Lung (tissue), 12 donors: ENCODE data around the gene MDFIC. TPM values are rescaled to one million over a fixed set of nuclear protein-coding genes. Genes with fewer than 3 reads are reported as not detected.

Experiments
- ATAC-seq: fragments of 200-7000 bp; cut with Tn5 transposase; one replicate; pipeline ENCODE4 v1.9.1; 2020; ENCODE audit warnings: moderate number of reproducible peaks; ENCODE audit not compliant: insufficient read depth, low FRiP score
- DNase-seq, 3 donors: peaks; one replicate each; pipeline ENCODE4 v3.0.0-alpha.2; 2013 to 2017
- H3K27ac ChIP-seq, 2 donors: one replicate each; pipeline ENCODE4 v1.5.1; 2013; ENCODE audit warnings: mild to moderate bottlenecking in 2 of 2, moderate library complexity in 2 of 2, control low read depth in 1 of 2, inconsistent platforms in 1 of 2, low read depth in 1 of 2, low read length in 1 of 2
- H3K27me3 ChIP-seq, 3 donors: one replicate each; pipeline ENCODE4 v1.5.1; 2013; ENCODE audit warnings: low read length in 2 of 3; ENCODE audit not compliant: control insufficient read depth in 3 of 3, insufficient read depth in 3 of 3
- H3K36me3 ChIP-seq, 4 donors: one replicate each; pipeline ENCODE4 v1.5.1; 2013; ENCODE audit warnings: low read length in 4 of 4, mild to moderate bottlenecking in 1 of 4, moderate library complexity in 1 of 4; ENCODE audit not compliant: control insufficient read depth in 4 of 4, insufficient read depth in 4 of 4
- H3K4me1 ChIP-seq, 5 donors: one replicate each; pipeline ENCODE4 v1.5.1; 2013; ENCODE audit warnings: low read length in 5 of 5, mild to moderate bottlenecking in 2 of 5, moderate library complexity in 1 of 5; ENCODE audit not compliant: control insufficient read depth in 5 of 5, insufficient read depth in 5 of 5
- H3K4me3 ChIP-seq: one replicate; pipeline ENCODE4 v1.5.1; 2013; ENCODE audit warnings: mild to moderate bottlenecking, control low read depth, moderate library complexity
- H3K9ac ChIP-seq, 2 donors: one replicate each; pipeline ENCODE4 v1.5.1; 2013; ENCODE audit warnings: low read length in 2 of 2, control low read depth in 1 of 2; ENCODE audit not compliant: insufficient read depth in 1 of 2
- H3K9me3 ChIP-seq, 4 donors: one replicate each; pipeline ENCODE4 v1.5.1; 2013; ENCODE audit warnings: low read length in 3 of 4, mild to moderate bottlenecking in 1 of 4, moderate library complexity in 1 of 4; ENCODE audit not compliant: control insufficient read depth in 4 of 4, insufficient read depth in 3 of 4
- CTCF ChIP-seq: IDR thresholded peaks from 2 replicates; pipeline ENCODE4 v1.5.1; 2012; ENCODE audit warnings: mild to moderate bottlenecking; ENCODE audit errors: control extremely low read depth, extremely low read depth
- WGBS, 2 donors: extraction: QIAGEN DNeasy Blood & Tissue Kit; methylation state at CpG; one replicate each; pipeline ENCODE4 v1.1.7; 2013; 5-methylcytosine and 5-hydroxymethylcytosine counted together
- polyA plus RNA-seq, 2 donors: library from polyadenylated mRNA; stranded (reverse); fragments of 200-250 nt; gene quantifications; one replicate each; pipeline ENCODE4 v1.2.1, GENCODE V29; 2013
- total RNA-seq, 2 donors: library from RNA; depleted of rRNA in 1 of 2; stranded (reverse); fragments of >200 nt in 1 of 2; gene quantifications; one replicate each; pipeline ENCODE4 v1.2.1, GENCODE V29; 2014 to 2021
- donor health status: control.
- donor health status: control.
- donor health status: Bipolar disorder and iron deficiency.
- donor health status: healthy.
- donor health status: DM: yes; HTN: yes; CAD: no.

The MDFIC gene
- total and polyA plus RNA-seq, 4 donors: 13.3 to 55.5 (median 25.5) TPM

- Histone ChIP-seq H3K27ac (no peak overlapping the region), H3K36me3 (no peaks in the 10 kb centered on the region), H3K4me1 (no peaks in the 10 kb centered on the region), H3K4me3 (no peak overlapping the region), H3K9ac (no peak overlapping the region), H3K27me3 (no peaks in the 10 kb centered on the region), H3K9me3 (no peaks in the 10 kb centered on the region)
- WGBS, 2 donors: 79 to 82% methylated on average over 3 of the region's 3 CpGs
- peak; percentile 66 for ATAC-seq
- DNase-seq: no peak
- no peak for TF ChIP-seq CTCF
Measured at GRCh38 chr7:114889646-114890285, 32.1 kb upstream of the MDFIC start.

- ATAC-seq (no peak), DNase-seq (no peak)
- H3K27me3 ChIP-seq: no peaks in the 10 kb centered on the region
- H3K27ac ChIP-seq: no peak overlapping the region
- no peak overlapping the region for H3K9ac ChIP-seq
- no peak for TF ChIP-seq CTCF
- no peaks in the 10 kb centered on the region for H3K9me3 ChIP-seq
- H3K4me1 ChIP-seq: no peaks in the 10 kb centered on the region
- H3K4me3 ChIP-seq: no peak overlapping the region
- H3K36me3 ChIP-seq: no peaks in the 10 kb centered on the region
- 95 to 97% methylated on average over 4 of the region's 4 CpGs for WGBS, 2 donors
Measured at GRCh38 chr7:114890561-114890960, 31.3 kb upstream of the MDFIC start.

- H3K36me3 ChIP-seq: no peaks in the 10 kb centered on the region
- no peak overlapping the region for H3K27ac ChIP-seq
- no peaks in the 10 kb centered on the region for H3K27me3 ChIP-seq
- no peaks in the 10 kb centered on the region for H3K4me1 ChIP-seq
- H3K9me3 ChIP-seq: no peaks in the 10 kb centered on the region
- ATAC-seq (no peak), DNase-seq (no peak)
- no peak for TF ChIP-seq CTCF
- WGBS, 2 donors: 89% methylated on average over 1 of the region's 1 CpG
- H3K4me3 ChIP-seq: no peak overlapping the region
- H3K9ac ChIP-seq: no peak overlapping the region
Measured at GRCh38 chr7:114900127-114900526, 21.8 kb upstream of the MDFIC start.

- Histone ChIP-seq H3K27me3 (no peaks in the 10 kb centered on the region), H3K9me3 (no peaks in the 10 kb centered on the region), H3K9ac (no peak overlapping the region), H3K27ac (no peak overlapping the region), H3K4me1 (no peaks in the 10 kb centered on the region), H3K36me3 (no peaks in the 10 kb centered on the region), H3K4me3 (no peak overlapping the region)
- TF ChIP-seq CTCF: no peak
- whole genome bisulfite sequencing, 2 donors: 82 to 89% methylated on average over 1 of the region's 1 CpG
- DNase-seq: no peak
- ATAC-seq: no peak
Measured at GRCh38 chr7:114901771-114902170, 20.1 kb upstream of the MDFIC start.
